ENCODE measurements around the gene SLC25A1. TPM values are rescaled to one million over a fixed set of nuclear protein-coding genes. Genes with fewer than 3 reads are reported as not detected.

The SLC25A1 gene
- total RNA-seq, 1 experiment from 2014 or later: 201 TPM

DNA sequence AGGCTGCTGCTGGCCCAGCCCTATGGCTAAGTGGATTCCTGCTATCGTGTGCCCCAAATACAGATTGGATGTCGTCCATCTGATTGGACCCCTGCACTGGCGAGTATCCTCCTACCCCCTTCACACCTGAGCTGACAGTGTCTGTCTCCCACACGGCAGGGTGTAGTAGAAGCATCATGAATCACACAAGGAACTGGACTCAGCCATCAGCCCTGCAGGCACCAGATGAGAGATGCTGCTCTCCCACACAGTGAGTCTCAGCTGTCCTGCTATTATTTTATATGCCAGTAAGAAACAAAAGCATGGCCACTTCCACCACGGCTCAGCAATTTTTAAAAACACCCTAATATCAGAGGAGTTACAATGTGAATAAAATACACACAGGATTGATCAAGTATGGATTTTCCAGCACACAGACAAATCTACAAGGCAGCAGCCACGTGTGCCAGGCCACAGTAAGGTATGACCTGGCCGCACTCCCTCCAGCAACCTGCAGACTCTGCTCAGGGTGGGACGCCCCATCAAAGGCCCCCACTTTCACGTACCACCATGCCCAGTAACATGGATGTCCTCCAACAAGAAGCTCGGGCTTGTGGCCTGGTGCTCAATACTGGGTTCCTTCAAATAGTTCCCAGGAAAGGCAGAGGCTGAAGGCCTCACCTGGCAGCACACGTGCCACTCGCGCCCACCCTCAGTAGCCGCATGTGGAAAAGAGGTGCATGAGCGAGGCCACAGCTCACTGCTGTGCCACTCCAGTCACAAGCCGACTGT is 16.4 kb upstream of the SLC25A1 start:
- TF ChIP-seq, protein P1, sequence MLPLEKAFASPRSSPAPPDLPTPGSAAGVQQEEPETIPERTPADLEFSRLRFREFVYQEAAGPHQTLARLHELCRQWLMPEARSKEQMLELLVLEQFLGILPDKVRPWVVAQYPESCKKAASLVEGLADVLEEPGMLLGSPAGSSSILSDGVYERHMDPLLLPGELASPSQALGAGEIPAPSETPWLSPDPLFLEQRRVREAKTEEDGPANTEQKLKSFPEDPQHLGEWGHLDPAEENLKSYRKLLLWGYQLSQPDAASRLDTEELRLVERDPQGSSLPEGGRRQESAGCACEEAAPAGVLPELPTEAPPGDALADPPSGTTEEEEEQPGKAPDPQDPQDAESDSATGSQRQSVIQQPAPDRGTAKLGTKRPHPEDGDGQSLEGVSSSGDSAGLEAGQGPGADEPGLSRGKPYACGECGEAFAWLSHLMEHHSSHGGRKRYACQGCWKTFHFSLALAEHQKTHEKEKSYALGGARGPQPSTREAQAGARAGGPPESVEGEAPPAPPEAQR (CRISPR knock-in tag; IDR thresholded peaks at IDR 0.05): no peak
- TF ChIP-seq, protein P2, sequence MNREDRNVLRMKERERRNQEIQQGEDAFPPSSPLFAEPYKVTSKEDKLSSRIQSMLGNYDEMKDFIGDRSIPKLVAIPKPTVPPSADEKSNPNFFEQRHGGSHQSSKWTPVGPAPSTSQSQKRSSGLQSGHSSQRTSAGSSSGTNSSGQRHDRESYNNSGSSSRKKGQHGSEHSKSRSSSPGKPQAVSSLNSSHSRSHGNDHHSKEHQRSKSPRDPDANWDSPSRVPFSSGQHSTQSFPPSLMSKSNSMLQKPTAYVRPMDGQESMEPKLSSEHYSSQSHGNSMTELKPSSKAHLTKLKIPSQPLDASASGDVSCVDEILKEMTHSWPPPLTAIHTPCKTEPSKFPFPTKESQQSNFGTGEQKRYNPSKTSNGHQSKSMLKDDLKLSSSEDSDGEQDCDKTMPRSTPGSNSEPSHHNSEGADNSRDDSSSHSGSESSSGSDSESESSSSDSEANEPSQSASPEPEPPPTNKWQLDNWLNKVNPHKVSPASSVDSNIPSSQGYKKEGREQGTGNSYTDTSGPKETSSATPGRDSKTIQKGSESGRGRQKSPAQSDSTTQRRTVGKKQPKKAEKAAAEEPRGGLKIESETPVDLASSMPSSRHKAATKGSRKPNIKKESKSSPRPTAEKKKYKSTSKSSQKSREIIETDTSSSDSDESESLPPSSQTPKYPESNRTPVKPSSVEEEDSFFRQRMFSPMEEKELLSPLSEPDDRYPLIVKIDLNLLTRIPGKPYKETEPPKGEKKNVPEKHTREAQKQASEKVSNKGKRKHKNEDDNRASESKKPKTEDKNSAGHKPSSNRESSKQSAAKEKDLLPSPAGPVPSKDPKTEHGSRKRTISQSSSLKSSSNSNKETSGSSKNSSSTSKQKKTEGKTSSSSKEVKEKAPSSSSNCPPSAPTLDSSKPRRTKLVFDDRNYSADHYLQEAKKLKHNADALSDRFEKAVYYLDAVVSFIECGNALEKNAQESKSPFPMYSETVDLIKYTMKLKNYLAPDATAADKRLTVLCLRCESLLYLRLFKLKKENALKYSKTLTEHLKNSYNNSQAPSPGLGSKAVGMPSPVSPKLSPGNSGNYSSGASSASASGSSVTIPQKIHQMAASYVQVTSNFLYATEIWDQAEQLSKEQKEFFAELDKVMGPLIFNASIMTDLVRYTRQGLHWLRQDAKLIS (CRISPR knock-in tag; IDR thresholded peaks at IDR 0.05; ENCODE audit: borderline replicate concordance): no peak
- TF ChIP-seq ZNF232 (CRISPR knock-in tag; IDR thresholded peaks at IDR 0.05): no peak
- no peak for TF ChIP-seq NFYB (CRISPR knock-in tag; conservative IDR thresholded peaks at IDR 0.05; ENCODE audit: low read depth)
- TF ChIP-seq, protein P3, sequence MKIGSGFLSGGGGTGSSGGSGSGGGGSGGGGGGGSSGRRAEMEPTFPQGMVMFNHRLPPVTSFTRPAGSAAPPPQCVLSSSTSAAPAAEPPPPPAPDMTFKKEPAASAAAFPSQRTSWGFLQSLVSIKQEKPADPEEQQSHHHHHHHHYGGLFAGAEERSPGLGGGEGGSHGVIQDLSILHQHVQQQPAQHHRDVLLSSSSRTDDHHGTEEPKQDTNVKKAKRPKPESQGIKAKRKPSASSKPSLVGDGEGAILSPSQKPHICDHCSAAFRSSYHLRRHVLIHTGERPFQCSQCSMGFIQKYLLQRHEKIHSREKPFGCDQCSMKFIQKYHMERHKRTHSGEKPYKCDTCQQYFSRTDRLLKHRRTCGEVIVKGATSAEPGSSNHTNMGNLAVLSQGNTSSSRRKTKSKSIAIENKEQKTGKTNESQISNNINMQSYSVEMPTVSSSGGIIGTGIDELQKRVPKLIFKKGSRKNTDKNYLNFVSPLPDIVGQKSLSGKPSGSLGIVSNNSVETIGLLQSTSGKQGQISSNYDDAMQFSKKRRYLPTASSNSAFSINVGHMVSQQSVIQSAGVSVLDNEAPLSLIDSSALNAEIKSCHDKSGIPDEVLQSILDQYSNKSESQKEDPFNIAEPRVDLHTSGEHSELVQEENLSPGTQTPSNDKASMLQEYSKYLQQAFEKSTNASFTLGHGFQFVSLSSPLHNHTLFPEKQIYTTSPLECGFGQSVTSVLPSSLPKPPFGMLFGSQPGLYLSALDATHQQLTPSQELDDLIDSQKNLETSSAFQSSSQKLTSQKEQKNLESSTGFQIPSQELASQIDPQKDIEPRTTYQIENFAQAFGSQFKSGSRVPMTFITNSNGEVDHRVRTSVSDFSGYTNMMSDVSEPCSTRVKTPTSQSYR (CRISPR knock-in tag; IDR thresholded peaks at IDR 0.05): no peak
- no peak for TF ChIP-seq JUN (CRISPR knock-in tag; IDR thresholded peaks at IDR 0.05)
- CTCF ChIA-PET: interaction anchor here (0.6 to 1.0 kb wide), 3 partner anchors 15 to 76 kb away, joined by 3 read pairs; partner anchors contain the start of gene SLC25A1
- DNase-seq (ENCODE audit: low spot score): no peak
- ATAC-seq: no peak
- Mint-ChIP-seq H3K9me3 (peaks cover 5% of the 10 kb centered on the region; the same call in 1 of the 2 replicates), H3K4me1 (no peaks in the 10 kb centered on the region), H3K27ac (no peak overlapping the region; the same call in 1 of the 2 replicates), H3K4me3 (no peak overlapping the region), H3K27me3 (ENCODE audit: low read depth) (no peaks in the 10 kb centered on the region), H3K36me3 (peaks cover 42% of the 10 kb centered on the region)
- POLR2A ChIA-PET: no interaction called here

DNA sequence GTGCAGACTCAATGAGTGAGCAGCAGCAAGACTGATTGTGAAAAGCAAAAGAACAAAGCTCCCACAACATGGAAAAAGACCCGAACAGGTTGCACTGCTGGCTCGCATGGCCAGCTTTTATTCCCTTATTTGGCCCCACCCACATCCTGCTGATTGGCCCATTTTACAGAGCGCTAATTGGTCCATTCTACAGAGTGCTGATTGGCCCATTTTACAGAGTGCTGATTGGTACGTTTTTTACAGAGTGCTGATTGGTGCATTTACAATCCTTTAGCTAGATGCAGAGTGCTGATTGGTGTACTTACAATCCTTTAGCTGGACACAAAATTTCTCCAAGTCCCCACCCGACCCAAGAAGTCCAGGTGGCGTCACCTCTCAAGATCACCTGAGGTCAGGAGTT is 15.3 kb upstream of the SLC25A1 start:
- CTCF ChIA-PET: interaction anchor here (0.8 kb wide), 1 partner anchor 14 kb away, joined by 3 read pairs; no protein-coding TSS in a partner anchor
- Mint-ChIP-seq H3K27ac (no peak overlapping the region), H3K4me3 (no peak overlapping the region)

More for the DNA sequence above, 15.3 kb upstream of the SLC25A1 start:
- no peak for DNase-seq (ENCODE audit: low spot score)
- peaks cover 38% of the 10 kb centered on the region for H3K36me3 Mint-ChIP-seq
- H3K9me3 Mint-ChIP-seq: peaks cover 5% of the 10 kb centered on the region; the same call in 1 of the 2 replicates
- POLR2A ChIA-PET: no interaction called here
- H3K4me1 Mint-ChIP-seq: no peaks in the 10 kb centered on the region
- TF ChIP-seq, protein P4, sequence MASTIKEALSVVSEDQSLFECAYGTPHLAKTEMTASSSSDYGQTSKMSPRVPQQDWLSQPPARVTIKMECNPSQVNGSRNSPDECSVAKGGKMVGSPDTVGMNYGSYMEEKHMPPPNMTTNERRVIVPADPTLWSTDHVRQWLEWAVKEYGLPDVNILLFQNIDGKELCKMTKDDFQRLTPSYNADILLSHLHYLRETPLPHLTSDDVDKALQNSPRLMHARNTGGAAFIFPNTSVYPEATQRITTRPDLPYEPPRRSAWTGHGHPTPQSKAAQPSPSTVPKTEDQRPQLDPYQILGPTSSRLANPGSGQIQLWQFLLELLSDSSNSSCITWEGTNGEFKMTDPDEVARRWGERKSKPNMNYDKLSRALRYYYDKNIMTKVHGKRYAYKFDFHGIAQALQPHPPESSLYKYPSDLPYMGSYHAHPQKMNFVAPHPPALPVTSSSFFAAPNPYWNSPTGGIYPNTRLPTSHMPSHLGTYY (CRISPR knock-in tag; IDR thresholded peaks at IDR 0.05): no peak
- TF ChIP-seq, protein P5, sequence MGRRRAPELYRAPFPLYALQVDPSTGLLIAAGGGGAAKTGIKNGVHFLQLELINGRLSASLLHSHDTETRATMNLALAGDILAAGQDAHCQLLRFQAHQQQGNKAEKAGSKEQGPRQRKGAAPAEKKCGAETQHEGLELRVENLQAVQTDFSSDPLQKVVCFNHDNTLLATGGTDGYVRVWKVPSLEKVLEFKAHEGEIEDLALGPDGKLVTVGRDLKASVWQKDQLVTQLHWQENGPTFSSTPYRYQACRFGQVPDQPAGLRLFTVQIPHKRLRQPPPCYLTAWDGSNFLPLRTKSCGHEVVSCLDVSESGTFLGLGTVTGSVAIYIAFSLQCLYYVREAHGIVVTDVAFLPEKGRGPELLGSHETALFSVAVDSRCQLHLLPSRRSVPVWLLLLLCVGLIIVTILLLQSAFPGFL (CRISPR knock-in tag; IDR thresholded peaks at IDR 0.05; ENCODE audit: borderline replicate concordance): no peak
- H3K27me3 Mint-ChIP-seq (ENCODE audit: low read depth): no peaks in the 10 kb centered on the region
- ATAC-seq: no peak
